ENCODE measurements around the gene SLC17A1.

The SLC17A1 gene

DNA sequence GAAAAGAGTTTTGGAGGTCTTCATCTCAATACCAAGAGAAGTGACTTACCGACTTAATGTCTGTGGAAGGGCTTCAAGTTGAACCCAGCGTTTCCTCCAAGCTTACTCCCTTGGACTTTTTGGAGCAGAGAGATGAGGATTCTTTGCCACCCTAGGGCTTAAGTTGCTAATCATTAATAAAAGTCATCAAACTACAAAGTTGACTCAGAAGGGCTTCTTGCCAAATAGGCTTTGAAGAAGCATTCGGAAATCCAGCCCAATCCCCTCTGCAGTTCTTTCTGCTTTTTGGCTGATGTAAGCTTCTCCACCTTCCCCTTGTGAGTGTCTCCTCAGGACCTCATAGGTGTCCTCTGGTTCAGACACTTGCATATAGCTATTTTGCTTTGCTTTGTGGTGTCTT, 42.3 kb upstream of the SLC17A1 start, which contains the start of gene SLC17A3:
SLC17A3 (minus strand) TSS at position 126 of the 400 bp plus-strand sequence. CDS start 5,856 bp downstream, outside the sequence.
- no peaks in the 10 kb centered on the region for H3K9me3 ChIP-seq (replicated peaks; ENCODE audit: insufficient read depth, low read length)
- H3K79me2 ChIP-seq (ENCODE audit: low read length): no peaks in the 10 kb centered on the region
- TF ChIP-seq, protein P1, sequence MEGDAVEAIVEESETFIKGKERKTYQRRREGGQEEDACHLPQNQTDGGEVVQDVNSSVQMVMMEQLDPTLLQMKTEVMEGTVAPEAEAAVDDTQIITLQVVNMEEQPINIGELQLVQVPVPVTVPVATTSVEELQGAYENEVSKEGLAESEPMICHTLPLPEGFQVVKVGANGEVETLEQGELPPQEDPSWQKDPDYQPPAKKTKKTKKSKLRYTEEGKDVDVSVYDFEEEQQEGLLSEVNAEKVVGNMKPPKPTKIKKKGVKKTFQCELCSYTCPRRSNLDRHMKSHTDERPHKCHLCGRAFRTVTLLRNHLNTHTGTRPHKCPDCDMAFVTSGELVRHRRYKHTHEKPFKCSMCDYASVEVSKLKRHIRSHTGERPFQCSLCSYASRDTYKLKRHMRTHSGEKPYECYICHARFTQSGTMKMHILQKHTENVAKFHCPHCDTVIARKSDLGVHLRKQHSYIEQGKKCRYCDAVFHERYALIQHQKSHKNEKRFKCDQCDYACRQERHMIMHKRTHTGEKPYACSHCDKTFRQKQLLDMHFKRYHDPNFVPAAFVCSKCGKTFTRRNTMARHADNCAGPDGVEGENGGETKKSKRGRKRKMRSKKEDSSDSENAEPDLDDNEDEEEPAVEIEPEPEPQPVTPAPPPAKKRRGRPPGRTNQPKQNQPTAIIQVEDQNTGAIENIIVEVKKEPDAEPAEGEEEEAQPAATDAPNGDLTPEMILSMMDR (IDR thresholded peaks at IDR 0.05; ENCODE audit: low read length): no peak
- TF ChIP-seq EZH2phosphoT487 (IDR thresholded peaks at IDR 0.05; ENCODE audit: low read length) (no peak), EZH2 (optimal IDR thresholded peaks at IDR 0.05; ENCODE audit: low read depth, low read length) (no peak)
- H3K4me1 ChIP-seq (ENCODE audit: low read length): no peaks in the 10 kb centered on the region
- H3K27ac ChIP-seq (ENCODE audit: low read length): no peak within 1 kb of the TSS
- H3F3A ChIP-seq (ENCODE audit: insufficient read depth, low read length): no peaks in the 10 kb centered on the region
- H3K9ac ChIP-seq (ENCODE audit: low read length): no peak within 1 kb of the TSS
- H3K27me3 ChIP-seq (replicated peaks; ENCODE audit: insufficient read depth, low read length): no peaks in the 10 kb centered on the region
- no peaks in the 10 kb centered on the region for H3K9me2 ChIP-seq (replicated peaks; ENCODE audit: insufficient read depth, low read length)
- no peak for DNase-seq
- no peaks in the 10 kb centered on the region for H4K20me1 ChIP-seq (ENCODE audit: insufficient read depth, low read length)
- no peak within 1 kb of the TSS for H3K4me2 ChIP-seq (ENCODE audit: low read depth, low read length)
- H3K36me3 ChIP-seq (replicated peaks; ENCODE audit: insufficient read depth, low read length): no peaks in the 10 kb centered on the region
- H3K4me3 ChIP-seq (ENCODE audit: low read length): no peak within 1 kb of the TSS
- no peak within 1 kb of the TSS for H2AFZ ChIP-seq (ENCODE audit: low read length)

DNA sequence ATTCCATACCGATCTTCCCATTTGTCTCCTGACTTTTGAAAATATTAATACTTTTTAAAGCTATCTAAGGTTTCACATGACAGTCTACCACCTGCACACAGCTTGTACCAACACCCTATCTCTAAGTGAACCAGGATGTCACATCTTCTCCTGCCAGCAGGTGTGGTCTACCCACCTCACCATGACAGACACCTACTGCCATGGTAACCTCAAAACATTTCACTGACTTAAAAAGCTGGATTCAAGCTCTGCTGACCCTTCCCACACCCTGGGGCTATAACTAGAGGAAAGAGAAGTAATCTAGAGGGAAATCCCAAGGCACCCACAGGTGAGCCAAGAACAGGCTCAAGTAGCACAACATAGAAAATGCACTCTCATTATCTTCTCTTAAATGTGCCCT, 41.0 kb upstream of the SLC17A1 start:
- H3K4me2 ChIP-seq (ENCODE audit: low read depth, low read length): no peak overlapping the region
- H3K9ac ChIP-seq (ENCODE audit: low read length): no peak overlapping the region
- H4K20me1 ChIP-seq (ENCODE audit: insufficient read depth, low read length): no peaks in the 10 kb centered on the region
- no peak overlapping the region for H3K27ac ChIP-seq (ENCODE audit: low read length)
- no peak overlapping the region for H3K4me3 ChIP-seq (ENCODE audit: low read length)
- H3K4me1 ChIP-seq (ENCODE audit: low read length): no peaks in the 10 kb centered on the region
- no peaks in the 10 kb centered on the region for H3K36me3 ChIP-seq (replicated peaks; ENCODE audit: insufficient read depth, low read length)
- no peaks in the 10 kb centered on the region for H3K79me2 ChIP-seq (ENCODE audit: low read length)
- H2AFZ ChIP-seq (ENCODE audit: low read length): no peak overlapping the region
- no peaks in the 10 kb centered on the region for H3F3A ChIP-seq (ENCODE audit: insufficient read depth, low read length)
- no peaks in the 10 kb centered on the region for H3K9me2 ChIP-seq (replicated peaks; ENCODE audit: insufficient read depth, low read length)
- no peaks in the 10 kb centered on the region for H3K9me3 ChIP-seq (replicated peaks; ENCODE audit: insufficient read depth, low read length)
- H3K27me3 ChIP-seq (replicated peaks; ENCODE audit: insufficient read depth, low read length): no peaks in the 10 kb centered on the region
- TF ChIP-seq EZH2phosphoT487 (IDR thresholded peaks at IDR 0.05; ENCODE audit: low read length): no peak
- no peak for DNase-seq

DNA sequence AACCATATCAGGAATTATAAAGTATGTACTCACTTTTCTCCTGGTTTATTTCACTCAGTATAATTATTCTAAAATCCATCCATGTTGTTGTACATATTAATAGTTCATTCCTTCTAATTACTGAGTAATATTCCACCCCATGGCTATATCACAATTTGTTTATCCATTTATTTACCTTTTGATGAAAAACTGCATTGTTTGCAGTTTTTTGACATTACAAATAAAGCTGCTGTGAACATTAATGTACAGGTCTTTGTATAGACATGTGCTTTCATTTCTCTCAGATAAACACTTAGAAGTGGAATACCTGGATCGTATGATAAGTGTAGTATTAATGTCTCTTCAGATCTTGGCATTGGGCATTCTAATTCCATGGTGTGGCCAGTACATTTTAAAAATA, 38.0 kb upstream of the SLC17A1 start:
- H3K27me3 ChIP-seq (replicated peaks; ENCODE audit: insufficient read depth, low read length): no peaks in the 10 kb centered on the region
- no peak overlapping the region for H3K9ac ChIP-seq (ENCODE audit: low read length)
- H3K9me3 ChIP-seq (replicated peaks; ENCODE audit: insufficient read depth, low read length): no peaks in the 10 kb centered on the region
- no peaks in the 10 kb centered on the region for H3K79me2 ChIP-seq (ENCODE audit: low read length)
- H3K9me2 ChIP-seq (replicated peaks; ENCODE audit: insufficient read depth, low read length): no peaks in the 10 kb centered on the region
- no peaks in the 10 kb centered on the region for H3K36me3 ChIP-seq (replicated peaks; ENCODE audit: insufficient read depth, low read length)
- H3K4me3 ChIP-seq (ENCODE audit: low read length): no peak overlapping the region
- no peaks in the 10 kb centered on the region for H3K4me1 ChIP-seq (ENCODE audit: low read length)
- no peak overlapping the region for H2AFZ ChIP-seq (ENCODE audit: low read length)
- no peak for TF ChIP-seq EZH2 (optimal IDR thresholded peaks at IDR 0.05; ENCODE audit: low read depth, low read length)
- TF ChIP-seq, protein P1 (IDR thresholded peaks at IDR 0.05; ENCODE audit: low read length): no peak
- no peak for TF ChIP-seq EZH2phosphoT487 (IDR thresholded peaks at IDR 0.05; ENCODE audit: low read length)
- H3K27ac ChIP-seq (ENCODE audit: low read length): no peak overlapping the region
- no peak for DNase-seq
- H3F3A ChIP-seq (ENCODE audit: insufficient read depth, low read length): no peaks in the 10 kb centered on the region
- no peak overlapping the region for H3K4me2 ChIP-seq (ENCODE audit: low read depth, low read length)
- no peaks in the 10 kb centered on the region for H4K20me1 ChIP-seq (ENCODE audit: insufficient read depth, low read length)

DNA sequence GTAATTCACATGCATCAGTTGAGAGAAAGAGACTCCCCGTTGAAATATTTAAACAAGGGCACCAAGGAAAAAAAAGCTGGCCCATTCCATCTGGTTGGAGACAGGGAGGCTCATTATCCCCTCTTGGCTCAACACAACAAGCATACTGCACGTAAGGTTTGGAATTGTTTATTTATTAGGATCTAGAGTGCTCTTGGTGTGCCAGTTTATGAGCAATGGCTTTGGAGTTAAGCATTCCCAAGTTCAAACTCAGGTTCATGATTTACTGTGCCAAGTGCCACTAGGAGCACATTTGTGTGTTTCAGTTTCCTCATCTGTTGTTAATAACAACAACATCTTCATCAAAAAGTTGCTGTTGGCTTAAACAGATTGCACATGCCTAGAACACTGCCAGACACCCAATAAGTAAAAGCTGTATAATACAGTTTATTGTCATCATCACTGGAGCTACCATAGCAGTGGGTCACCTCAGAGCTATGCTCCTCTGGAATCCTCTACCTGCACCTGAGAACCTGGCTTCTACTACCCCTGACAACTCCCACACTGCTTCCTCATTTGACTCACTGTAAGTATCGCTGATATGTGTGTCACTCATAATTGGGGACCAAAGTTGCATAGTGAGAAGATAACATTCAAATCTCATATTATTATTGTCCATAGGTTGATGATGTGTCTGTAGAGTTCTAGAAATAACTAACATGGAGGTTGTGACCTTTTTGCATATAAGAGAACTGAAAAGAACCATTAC, 36.8 kb upstream of the SLC17A1 start:
- Histone ChIP-seq H3K27ac (ENCODE audit: low read length) (no peak overlapping the region), H3K9me2 (replicated peaks; ENCODE audit: insufficient read depth, low read length) (no peaks in the 10 kb centered on the region), H3K79me2 (ENCODE audit: low read length) (no peaks in the 10 kb centered on the region), H3K36me3 (replicated peaks; ENCODE audit: insufficient read depth, low read length) (no peaks in the 10 kb centered on the region), H3K4me2 (ENCODE audit: low read depth, low read length) (no peak overlapping the region), H3K27me3 (replicated peaks; ENCODE audit: insufficient read depth, low read length) (no peaks in the 10 kb centered on the region), H3K4me1 (ENCODE audit: low read length) (no peaks in the 10 kb centered on the region), H4K20me1 (ENCODE audit: insufficient read depth, low read length) (no peaks in the 10 kb centered on the region), H2AFZ (ENCODE audit: low read length) (no peak overlapping the region), H3K9me3 (replicated peaks; ENCODE audit: insufficient read depth, low read length) (no peaks in the 10 kb centered on the region), H3F3A (ENCODE audit: insufficient read depth, low read length) (no peaks in the 10 kb centered on the region), H3K4me3 (ENCODE audit: low read length) (no peak overlapping the region), H3K9ac (ENCODE audit: low read length) (no peak overlapping the region)
- no peak for DNase-seq
- no peak for TF ChIP-seq EZH2phosphoT487 (IDR thresholded peaks at IDR 0.05; ENCODE audit: low read length)
- TF ChIP-seq, protein P1 (IDR thresholded peaks at IDR 0.05; ENCODE audit: low read length): no peak
- no peak for TF ChIP-seq EZH2 (optimal IDR thresholded peaks at IDR 0.05; ENCODE audit: low read depth, low read length)
